K562 (cell line): ENCODE data around the gene GPATCH2L. TPM values are rescaled to one million over a fixed set of nuclear protein-coding genes. Genes with fewer than 3 reads are reported as not detected.

Experiments used
- CLOCK ChIP-seq: fragments of 250-450 bp; sonication (Bioruptor Pico); IDR thresholded peaks from 2 replicates; pipeline ENCODE4 v1.4.0; 2020; ENCODE audit warnings: mild to moderate bottlenecking, moderate library complexity, borderline replicate concordance
- ID3 ChIP-seq, 2 experiments: fragments of 250-450 bp in 1 of 2; fragments of 450-650 bp in 1 of 2; sonication (Bioruptor Pico) in 1 of 2; IDR thresholded peaks; 2 replicates each; pipeline versions ENCODE4 v1.6.1 to v1.8.0; 2016 to 2021; ENCODE audit warnings: mild to moderate bottlenecking in 2 of 2, moderate library complexity in 2 of 2, missing compliant biosample characterization in 1 of 2, missing genetic modification characterization in 1 of 2
- ZNF449 ChIP-seq: fragments of 250-450 bp; sonication (Bioruptor Pico); IDR thresholded peaks from 2 replicates; pipeline ENCODE4 v1.8.0; 2022; ENCODE audit warnings: moderate library complexity, mild to moderate bottlenecking, inconsistent platforms
- ZNF584 ChIP-seq: fragments of 200-800 bp; sonication (Bioruptor generic); IDR thresholded peaks from 2 replicates; pipeline ENCODE4 v1.6.1; 2016; ENCODE audit warnings: low read depth, mild to moderate bottlenecking, missing genetic modification characterization, missing compliant biosample characterization
- polyA plus RNA-seq, 8 experiments: library from polyadenylated mRNA; depleted of rRNA in 4 of 8; stranded (reverse) in 5 of 8; unstranded in 3 of 8; fragments of >200 nt; fragmentation: Nextera tagmentation in 2 of 8; fragmentation: Illumina TruSeq in 1 of 8; extraction: Ambion mirVana in 2 of 8; extraction: Trizol in 1 of 8; gene quantifications; 2 replicates each; pipeline versions ENCODE4 v1.2.1 to v1.2.3, GENCODE V29; 2011 to 2014; ENCODE audit warnings: inconsistent platforms in 1 of 8, missing spikeins in 1 of 8
- total RNA-seq, 7 experiments: library from RNA; depleted of rRNA in 6 of 7; stranded (reverse); fragments of >200 nt in 6 of 7; fragmentation: Illumina TruSeq in 2 of 7; extraction: Trizol in 2 of 7; gene quantifications; 2 replicates each; pipeline versions ENCODE4 v1.2.1 to v1.2.3, GENCODE V29; 2011 to 2021; ENCODE audit warnings: low replicate concordance in 1 of 7

Gene GPATCH2L
- total and polyA plus RNA-seq, 9 of the 15 experiments (the other 6 are each of a cell fraction or from before 2014, with no cell fraction given), result 13.1 to 39.6 (median 20.0) TPM

GRCh38 chr14:76126076-76126475 lies 25.6 kb upstream of the GPATCH2L start (continued):
- TF ChIP-seq CLOCK (CRISPR knock-in tag) (no peak), ID3 (CRISPR knock-in tag; IDR thresholded peaks at IDR 0.05) (no peak), ID3 (tag; IDR thresholded peaks at IDR 0.05) (no peak), ZNF584 (no peak), ZNF449 (CRISPR knock-in tag) (no peak)
